Right lobe of liver (tissue), 4 donors: Measurements from ENCODE around the gene CACNA1B.

Experiments used
- POLR2A ChIP-seq: fragments of 450-650 bp; IDR thresholded peaks from one replicate; pipeline ENCODE4 v1.6.1; 2017; ENCODE audit warnings: antibody characterized with exemption, mild to moderate bottlenecking
- TF ChIP-seq, protein P1 (sequence below), 4 donors: fragments of 200-600 bp in 3 of 4; fragments of 450-650 bp in 1 of 4; IDR thresholded peaks; one replicate each; pipeline versions ENCODE4 v1.5.1 to v1.8.0; 2016 to 2022; ENCODE audit warnings: antibody characterized with exemption in 4 of 4, mild to moderate bottlenecking in 2 of 4
- donor health status: DM: no; HTN: no; CAD: no.
- donor health status: DM: no; HTN: no; CAD: no.
- donor health status: DM: no; HTN: yes; CAD: no.

GRCh38 chr9:138051586-138052321 is 174.2 kb downstream of the CACNA1B start:
- TF ChIP-seq POLR2A, result no peak
- TF ChIP-seq, protein P1, sequence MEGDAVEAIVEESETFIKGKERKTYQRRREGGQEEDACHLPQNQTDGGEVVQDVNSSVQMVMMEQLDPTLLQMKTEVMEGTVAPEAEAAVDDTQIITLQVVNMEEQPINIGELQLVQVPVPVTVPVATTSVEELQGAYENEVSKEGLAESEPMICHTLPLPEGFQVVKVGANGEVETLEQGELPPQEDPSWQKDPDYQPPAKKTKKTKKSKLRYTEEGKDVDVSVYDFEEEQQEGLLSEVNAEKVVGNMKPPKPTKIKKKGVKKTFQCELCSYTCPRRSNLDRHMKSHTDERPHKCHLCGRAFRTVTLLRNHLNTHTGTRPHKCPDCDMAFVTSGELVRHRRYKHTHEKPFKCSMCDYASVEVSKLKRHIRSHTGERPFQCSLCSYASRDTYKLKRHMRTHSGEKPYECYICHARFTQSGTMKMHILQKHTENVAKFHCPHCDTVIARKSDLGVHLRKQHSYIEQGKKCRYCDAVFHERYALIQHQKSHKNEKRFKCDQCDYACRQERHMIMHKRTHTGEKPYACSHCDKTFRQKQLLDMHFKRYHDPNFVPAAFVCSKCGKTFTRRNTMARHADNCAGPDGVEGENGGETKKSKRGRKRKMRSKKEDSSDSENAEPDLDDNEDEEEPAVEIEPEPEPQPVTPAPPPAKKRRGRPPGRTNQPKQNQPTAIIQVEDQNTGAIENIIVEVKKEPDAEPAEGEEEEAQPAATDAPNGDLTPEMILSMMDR (IDR thresholded peaks at IDR 0.05), result no peak
